Epithelial cell of esophagus (primary cell): ENCODE measurements around the gene UBL5.
A peak's percentile ranks its signal among the peaks of the same experiment; 100 is the strongest.

Source experiments
- DNase-seq: peaks from one replicate; pipeline ENCODE4 v3.0.0; 2010; ENCODE audit warnings: low read depth
- H3K4me3 ChIP-seq: 2 replicates; pipeline ENCODE4 v1.5.1; 2011; ENCODE audit warnings: mild to moderate bottlenecking, low read length, control low read depth
- TF ChIP-seq, protein P1 (sequence below): IDR thresholded peaks from 2 replicates; pipeline ENCODE4 v1.5.1; 2011; ENCODE audit warnings: low read depth, mild to moderate bottlenecking, low read length, control low read depth, inconsistent platforms; ENCODE audit not compliant: insufficient read depth; ENCODE audit errors: missing control alignments

UBL5 gene

DNA sequence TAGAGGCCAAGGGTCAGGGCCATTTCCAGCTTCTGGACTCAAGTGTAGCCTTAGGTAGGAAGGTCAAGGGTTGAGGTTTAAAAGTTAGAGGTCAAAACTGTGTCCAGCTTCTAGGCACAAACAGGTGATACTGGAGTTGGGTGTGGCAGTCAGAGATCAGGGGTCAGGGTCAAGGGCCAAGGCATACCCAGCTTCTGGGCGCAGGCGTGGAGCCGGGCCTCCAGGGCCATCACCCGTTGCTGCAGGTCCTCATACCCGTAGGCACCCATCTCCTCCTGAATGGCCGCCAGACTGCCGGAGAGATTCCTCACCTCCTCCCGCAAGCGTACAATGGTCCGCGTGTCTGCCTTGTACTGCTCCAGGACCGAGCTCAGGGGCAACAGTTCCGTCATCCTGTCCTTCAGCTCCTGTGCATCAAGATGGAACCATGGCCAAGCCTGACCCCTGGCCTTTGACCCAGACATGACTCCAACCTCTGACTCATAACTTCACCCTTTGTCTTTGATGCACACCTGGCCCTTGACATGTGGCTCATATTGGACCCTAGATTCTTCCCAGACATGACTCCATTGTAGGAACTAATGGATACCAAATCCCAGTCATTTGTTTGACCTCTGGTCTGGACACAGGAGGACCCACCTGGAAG is 29.5 kb downstream of the UBL5 start:
- no peak for DNase-seq
- no peak overlapping the region for H3K4me3 ChIP-seq
- TF ChIP-seq, protein P1, sequence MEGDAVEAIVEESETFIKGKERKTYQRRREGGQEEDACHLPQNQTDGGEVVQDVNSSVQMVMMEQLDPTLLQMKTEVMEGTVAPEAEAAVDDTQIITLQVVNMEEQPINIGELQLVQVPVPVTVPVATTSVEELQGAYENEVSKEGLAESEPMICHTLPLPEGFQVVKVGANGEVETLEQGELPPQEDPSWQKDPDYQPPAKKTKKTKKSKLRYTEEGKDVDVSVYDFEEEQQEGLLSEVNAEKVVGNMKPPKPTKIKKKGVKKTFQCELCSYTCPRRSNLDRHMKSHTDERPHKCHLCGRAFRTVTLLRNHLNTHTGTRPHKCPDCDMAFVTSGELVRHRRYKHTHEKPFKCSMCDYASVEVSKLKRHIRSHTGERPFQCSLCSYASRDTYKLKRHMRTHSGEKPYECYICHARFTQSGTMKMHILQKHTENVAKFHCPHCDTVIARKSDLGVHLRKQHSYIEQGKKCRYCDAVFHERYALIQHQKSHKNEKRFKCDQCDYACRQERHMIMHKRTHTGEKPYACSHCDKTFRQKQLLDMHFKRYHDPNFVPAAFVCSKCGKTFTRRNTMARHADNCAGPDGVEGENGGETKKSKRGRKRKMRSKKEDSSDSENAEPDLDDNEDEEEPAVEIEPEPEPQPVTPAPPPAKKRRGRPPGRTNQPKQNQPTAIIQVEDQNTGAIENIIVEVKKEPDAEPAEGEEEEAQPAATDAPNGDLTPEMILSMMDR = no peak

DNA sequence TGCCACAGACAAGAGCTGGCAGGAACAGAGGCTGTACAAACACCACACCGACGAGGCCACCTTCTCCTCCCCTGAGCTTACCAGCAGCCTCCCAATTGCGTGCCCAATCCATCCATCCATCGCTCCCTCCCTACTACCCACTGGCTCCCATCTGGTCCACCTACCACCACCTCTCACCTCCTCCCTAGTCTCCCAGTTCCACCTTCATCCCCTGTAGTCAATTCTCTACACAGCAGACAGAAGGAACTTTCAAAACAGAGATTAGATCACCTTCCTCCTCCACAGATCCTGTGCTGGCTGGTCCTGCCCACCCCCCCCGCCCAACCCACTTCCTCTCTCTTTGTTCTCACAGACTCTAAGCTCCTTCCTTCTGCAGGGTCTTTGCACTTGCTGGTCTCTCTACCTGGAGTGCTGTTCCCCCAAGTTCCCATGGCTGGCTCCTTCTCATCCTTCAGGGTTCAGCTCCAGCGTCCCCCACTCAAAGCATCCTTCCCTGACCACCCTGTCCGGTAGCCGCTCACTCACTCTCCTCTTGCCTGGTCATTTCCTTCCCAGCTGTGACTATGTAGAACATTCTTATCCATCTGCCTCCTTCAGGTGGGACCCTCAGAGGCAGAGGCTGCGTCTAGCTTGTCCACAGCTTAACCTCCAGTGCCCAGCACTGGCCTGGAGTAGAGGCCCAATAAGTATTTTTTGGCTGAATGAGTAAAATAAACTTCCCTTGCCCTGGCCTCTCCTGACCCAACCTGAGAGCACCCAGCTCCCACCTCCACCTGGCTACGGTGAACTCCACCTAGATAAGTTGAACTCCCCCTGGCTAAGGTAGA is 30.4 kb downstream of the UBL5 start:
- peak; percentile 13 for DNase-seq
- no peak overlapping the region for H3K4me3 ChIP-seq

DNA sequence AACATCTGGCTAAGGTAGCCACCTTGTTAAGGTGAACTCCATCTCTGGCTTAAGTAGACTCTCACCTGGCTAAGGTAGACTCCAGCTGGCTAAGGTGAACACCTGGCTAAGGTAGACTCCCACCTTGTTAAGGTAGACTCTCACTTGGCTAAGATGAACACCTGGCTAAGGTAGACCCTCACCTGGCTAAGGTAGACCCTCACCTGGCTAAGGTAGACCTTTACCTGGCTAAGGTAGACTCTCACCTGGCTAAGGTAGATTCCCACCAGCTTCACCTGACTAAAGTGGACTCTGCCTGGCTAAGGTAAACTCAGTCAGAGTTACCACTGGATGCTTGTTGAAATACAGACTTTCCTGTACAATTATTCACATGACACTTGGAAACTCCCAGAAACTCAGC is 31.0 kb downstream of the UBL5 start:
- DNase-seq = no peak
- H3K4me3 ChIP-seq = no peak overlapping the region
- TF ChIP-seq, protein P1 = no peak

More for the DNA sequence above, 30.4 kb downstream of the UBL5 start:
- TF ChIP-seq, protein P1 = no peak

DNA sequence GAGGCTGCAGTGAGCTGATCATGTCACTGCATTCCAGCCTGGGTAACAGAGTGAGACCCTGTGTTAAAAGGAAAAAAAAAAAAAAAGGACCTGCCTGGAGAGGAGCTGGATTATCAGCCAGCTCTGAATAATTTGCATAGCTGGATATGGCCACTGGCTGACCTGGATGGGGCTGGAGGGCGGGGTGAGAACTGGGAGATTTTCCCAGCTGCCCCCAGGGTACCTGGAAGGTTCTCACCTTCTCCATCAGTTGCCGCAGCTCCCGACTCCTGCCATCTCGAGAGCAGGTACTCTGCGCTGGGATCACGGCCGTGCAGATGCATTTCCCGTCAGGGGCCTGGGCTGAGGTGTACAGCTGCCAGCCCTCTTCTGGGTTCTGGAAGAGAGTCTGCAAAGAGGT is 32.7 kb downstream of the UBL5 start:
- TF ChIP-seq, protein P1 = no peak
- H3K4me3 ChIP-seq = no peak overlapping the region
- no peak for DNase-seq

DNA sequence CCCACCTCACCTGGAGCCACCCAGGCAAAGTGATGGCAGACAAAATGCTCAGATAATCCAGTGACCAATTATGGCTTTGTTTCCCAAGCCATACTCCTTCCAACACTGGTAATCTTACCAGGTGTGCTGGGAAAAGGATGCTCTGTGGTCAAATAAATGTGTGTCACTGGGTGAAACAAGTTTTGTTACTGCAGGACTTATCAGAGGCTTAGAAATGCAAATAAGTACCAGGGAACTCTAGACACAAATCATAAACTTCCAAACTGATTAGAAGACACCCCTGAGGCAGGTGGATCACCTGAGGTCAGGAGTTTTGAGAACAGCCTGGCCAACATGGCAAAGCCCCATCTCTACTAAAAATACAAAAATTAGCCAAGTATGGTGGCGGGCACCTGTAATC is 33.8 kb downstream of the UBL5 start:
- TF ChIP-seq, protein P1 = no peak
- no peak overlapping the region for H3K4me3 ChIP-seq
- no peak for DNase-seq

DNA sequence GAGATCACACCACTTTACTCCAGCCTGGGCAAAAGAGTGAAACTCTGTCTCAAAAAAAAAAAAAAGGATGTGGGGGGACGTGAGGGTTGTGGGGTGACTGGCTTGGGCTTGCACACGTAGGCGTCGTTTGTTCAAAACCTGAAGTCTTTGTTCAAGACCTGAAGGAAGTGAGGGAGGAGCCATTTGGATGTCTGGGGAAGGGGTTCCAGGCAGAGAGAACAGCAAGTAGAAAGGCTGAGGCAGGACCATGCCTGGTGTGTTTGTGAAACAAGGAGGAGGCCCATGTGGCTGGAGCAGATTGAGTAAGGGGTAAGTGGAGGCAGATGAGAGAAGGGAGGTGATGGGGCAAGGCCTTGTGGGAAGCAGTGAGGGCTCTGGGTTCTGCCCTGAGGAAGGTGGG is 35.2 kb downstream of the UBL5 start:
- H3K4me3 ChIP-seq = no peak overlapping the region
- DNase-seq = no peak

More for the DNA sequence above, 35.2 kb downstream of the UBL5 start:
- TF ChIP-seq, protein P1 = no peak
